Caki2 (cell line): Measurements from ENCODE around the gene CPNE6. TPM values are rescaled to one million over a fixed set of nuclear protein-coding genes. Genes with fewer than 3 reads are reported as not detected.
"Not testable (repeated sequence)": the region's sequence is repeated elsewhere in the genome, so short reads cannot be mapped to it uniquely, and the experiment has no call there.

Experiments
- DNase-seq: peaks from one replicate; pipeline ENCODE4 v3.0.0-alpha.2; 2015; ENCODE audit warnings: low read depth
- in situ Hi-C: cut with HindIII; loops from 2 replicates; pipeline ENCODE4 v1.10.0; 2016; ENCODE audit warnings: low sequenced_read_pairs, low pct_unique_long_range_greater_than_20kb, mixed read lengths
- total RNA-seq: library from RNA; depleted of rRNA; stranded (reverse); fragments of >200 nt; shearing (Covaris generic); gene quantifications from 2 replicates; pipeline ENCODE4 v1.2.3, GENCODE V29; 2014; ENCODE audit warnings: low replicate concordance

CPNE6 gene
- total RNA-seq, 1 experiment from 2014 or later, result 0.07 TPM

GRCh38 chr14:24093901-24094840 is 22.8 kb downstream of the CPNE6 start, which contains the start of gene PCK2:
Gene PCK2 (plus strand): TSS chr14:24094311. CDS start chr14:24094406, 95 bp downstream.
- in situ Hi-C loops, result no loop called here
- peak; percentile 89 for DNase-seq

GRCh38 chr14:24094841-24095270 is 23.5 kb downstream of the CPNE6 start:
- DNase-seq, result no peak
- in situ Hi-C loops, result no loop called here

DNA sequence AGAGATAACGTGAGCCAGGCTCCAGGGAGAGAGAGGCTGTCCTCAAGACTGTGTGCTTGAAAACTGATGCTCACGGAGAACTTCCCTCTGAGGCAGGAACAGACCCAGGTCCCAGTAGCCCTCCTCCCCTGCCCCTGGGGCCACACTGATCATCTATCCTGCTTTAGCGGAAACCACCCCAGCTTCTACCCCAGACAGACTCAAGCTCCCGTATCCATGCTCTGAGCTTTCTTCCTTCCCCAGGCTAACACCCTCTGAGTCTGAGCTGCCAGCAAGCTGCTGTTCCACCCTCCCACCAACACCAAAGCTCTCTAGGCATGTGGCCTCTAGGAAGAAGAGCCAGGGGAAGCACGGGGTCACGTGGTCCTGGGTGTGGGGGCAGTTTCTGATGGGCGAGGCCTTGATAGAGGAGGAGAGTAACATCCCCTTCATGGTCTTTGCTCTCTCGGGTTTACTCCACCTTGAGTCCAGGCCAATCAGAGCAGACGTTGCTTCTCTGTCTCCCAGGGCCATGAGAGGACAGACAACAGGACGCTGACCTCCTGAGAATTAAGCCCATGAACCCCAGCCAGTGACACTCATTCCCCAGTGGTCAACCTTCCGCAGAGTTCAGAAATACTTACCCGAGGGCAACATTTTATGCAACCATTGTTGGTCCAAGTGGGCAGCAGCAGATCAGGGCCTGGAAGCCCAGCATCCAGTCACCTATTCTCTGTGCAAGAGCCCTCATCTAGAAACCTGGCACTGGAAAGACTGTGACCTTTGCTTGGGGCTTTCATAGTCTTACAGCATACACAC is 24.1 kb downstream of the CPNE6 start:
- in situ Hi-C loops, result no loop called here
- DNase-seq, result peak; percentile 88

- no peak for DNase-seq
- in situ Hi-C loops, result no loop called here
Measured at GRCh38 chr14:24096545-24097181, 25.3 kb downstream of the CPNE6 start.

DNA sequence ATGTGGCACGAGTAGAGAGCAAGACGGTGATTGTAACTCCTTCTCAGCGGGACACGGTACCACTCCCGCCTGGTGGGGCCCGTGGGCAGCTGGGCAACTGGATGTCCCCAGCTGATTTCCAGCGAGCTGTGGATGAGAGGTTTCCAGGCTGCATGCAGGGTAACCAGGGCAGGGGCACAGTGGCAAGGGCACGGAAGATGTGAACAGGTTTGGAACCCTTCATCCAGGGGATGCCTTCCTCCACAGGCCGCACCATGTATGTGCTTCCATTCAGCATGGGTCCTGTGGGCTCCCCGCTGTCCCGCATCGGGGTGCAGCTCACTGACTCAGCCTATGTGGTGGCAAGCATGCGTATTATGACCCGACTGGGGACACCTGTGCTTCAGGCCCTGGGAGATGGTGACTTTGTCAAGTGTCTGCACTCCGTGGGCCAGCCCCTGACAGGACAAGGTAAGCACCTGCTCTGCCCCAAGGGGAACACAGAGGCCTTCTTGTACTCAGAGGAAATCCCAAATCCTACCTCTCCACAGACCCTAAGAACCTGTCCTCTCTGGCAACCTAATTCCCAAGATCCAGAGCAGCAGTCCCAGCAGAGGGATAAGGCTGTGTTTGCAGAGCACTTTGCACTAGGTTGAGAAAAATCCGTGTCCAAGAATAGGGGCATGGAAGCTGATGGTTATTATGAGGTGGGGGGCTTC is 27.0 kb downstream of the CPNE6 start:
- in situ Hi-C loops, result no loop called here
- no peak for DNase-seq

GRCh38 chr14:24098927-24099813 is 27.8 kb downstream of the CPNE6 start:
- in situ Hi-C loops, result no loop called here
- no peak for DNase-seq

DNA sequence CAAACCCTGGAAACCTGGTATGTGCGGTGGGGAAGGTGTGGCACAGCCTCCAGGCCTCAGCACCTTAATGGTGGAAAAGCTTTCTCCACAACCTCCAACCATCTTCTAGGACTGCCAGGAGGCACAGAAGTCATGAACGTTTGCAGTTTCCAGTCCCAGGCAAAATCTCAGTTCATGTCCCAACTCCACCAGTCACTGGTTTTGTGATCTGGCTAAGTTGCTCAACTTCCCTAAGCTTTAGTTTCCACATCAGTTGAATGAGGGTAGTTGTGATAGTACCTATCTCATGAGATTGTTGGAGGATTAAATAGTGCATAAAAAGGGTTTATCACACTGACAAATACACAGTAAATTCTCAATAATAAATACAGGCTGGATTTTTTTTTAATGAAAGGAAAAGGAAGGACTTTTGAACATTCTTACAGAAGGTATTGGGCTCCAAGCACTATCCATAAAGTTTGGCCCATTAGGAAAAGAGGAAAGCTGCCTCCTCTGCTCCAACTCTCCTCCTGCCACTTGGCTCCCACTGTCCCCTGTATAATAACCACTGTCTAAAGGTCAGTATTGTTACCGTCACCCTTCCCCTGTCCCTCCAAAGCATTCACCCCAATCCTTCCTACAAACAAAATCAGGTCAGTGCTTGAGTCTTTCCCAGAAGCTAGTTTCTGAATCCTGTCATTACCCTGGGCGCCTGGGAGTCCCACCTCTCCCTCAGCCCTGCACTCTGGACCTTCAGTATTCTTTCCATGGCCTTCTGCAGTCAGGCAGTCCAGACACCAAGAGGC is 29.0 kb downstream of the CPNE6 start:
- in situ Hi-C loops, result no loop called here
- no peak for DNase-seq

- DNase-seq, result no peak
- in situ Hi-C loops, result no loop called here
Measured at GRCh38 chr14:24100982-24101494, 29.7 kb downstream of the CPNE6 start.

GRCh38 chr14:24102357-24103048 is 31.1 kb downstream of the CPNE6 start:
- in situ Hi-C loops, result no loop called here
- DNase-seq, result no peak

- no peak for DNase-seq
- in situ Hi-C loops, result no loop called here
Measured at GRCh38 chr14:24103451-24103850, 32.1 kb downstream of the CPNE6 start.

DNA sequence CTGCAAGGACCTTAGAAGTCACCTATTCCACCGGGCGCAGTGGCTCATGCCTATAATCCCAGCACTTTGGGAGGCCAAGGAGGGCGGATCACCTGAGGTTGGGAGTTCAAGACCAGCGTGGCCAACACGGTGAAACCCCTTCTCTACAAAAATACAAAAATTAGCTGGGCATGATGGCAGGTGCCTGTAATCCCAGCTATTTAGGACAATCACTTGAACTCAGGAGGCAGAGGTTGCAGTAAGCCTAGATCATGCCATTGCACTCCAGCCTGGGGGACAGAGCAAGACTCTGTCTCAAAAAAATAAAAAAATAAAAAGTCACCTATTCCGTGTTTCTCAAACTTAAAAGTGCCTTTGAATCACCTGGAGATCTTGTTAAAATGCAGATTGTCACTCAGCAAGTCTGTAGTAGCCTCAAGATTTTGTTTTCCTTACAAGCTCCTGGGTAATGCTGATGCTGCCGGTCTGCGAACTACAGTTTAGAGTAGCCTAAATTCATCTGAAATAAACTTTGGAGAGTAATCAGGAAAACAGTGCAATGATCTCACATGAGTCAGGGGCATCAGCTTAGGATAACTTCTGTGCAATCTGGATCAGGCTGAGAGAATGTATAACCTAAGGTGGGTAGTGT is 34.4 kb downstream of the CPNE6 start:
- DNase-seq, in situ Hi-C loops: not testable (repeated sequence)

DNA sequence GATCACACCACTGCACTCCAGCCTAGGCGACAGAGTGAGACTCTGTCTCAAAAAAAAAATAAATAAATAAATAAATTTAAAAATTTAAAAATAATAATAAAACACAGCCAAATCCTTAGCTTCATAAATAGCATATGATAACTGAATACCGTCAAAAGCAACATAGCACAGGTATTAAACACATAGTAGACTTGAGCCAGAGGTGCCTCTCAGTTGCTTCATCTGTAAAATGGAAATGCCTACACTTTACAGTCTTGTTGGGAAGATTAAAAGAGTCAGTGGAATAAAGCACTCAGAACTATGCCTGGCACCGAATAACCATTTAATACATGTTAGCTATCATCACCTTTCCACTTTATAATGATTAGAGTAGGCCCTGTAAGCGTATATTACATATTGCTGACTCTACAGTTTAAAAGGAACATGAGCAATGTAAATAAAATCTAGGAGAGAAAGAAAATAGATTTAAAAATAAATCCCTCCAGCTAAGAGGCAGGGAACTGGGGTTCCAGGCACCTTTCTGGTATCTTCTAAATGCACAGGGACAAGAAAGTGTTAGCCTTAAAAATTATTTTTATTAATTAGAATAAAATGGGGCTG is 35.4 kb downstream of the CPNE6 start:
- in situ Hi-C loops, result no loop called here
- no peak for DNase-seq

DNA sequence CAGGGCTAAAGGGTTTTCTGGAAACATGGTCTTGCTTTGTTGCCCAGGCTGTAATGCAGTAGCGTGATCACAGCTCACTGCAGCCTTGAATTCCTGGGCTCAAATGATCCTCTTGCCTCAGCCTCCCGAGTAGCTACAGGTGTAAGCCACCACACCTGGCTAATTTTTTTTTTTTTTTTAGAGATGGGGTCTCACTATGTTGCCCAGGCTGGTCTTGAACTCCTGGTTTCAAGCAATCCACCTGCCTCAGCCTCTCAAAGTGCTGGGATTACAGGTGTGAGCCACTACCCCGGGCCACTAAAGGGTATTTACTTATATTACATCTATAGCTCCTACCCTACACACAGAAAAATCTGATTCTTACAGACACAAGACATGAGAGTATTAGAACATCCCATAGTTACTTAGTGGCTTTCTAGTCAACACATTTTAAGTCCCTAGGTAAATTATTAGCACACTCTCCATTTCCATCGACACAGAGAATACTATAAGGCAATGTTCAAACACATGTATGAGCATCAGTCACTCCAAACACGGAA is 37.0 kb downstream of the CPNE6 start:
- DNase-seq, result no peak
- in situ Hi-C loops, result no loop called here

DNA sequence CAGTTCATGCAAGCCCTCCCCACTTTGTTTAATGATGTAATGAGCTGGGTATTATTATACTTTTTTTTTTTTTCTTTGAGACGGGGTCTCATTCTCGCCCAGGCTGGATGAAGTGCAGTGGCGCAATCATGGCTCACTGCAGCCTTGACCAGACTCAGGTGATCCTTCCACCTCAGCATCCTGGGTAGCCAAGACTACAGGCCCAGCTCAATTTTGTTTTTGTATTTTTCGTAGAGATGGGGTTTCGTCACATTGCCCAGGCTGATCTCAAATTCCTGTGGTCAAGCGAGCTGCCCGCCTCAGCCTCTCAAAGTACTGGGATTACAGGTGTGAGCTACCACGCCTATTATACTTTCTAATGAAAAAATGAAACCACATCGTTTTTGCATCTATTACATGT is 38.7 kb downstream of the CPNE6 start:
- in situ Hi-C loops, result no loop called here
- no peak for DNase-seq

DNA sequence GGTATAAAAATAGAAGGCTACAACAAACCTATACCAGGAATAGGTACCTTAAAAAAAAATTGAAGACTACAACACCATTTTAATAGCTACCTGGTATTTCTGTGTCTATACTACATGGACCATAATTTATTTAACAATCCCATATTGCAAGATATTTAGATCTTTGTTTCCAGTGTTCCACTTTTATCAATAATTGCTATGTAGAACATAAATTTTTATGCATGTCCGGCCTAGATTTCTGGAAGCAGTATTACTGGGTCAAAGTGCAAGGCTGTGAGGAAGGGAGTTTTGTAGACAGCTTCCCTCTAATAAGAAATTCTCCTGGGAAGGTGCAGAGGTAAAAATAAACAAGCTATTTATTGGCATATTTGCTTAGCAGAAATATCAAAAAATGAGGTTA is 39.2 kb downstream of the CPNE6 start:
- no peak for DNase-seq
- in situ Hi-C loops, result no loop called here
